ENCODE measurements around the gene IL3RA.
A peak's percentile ranks its signal among the peaks of the same experiment; 100 is the strongest.
"Not testable (repeated sequence)": the region's sequence is repeated elsewhere in the genome, so short reads cannot be mapped to it uniquely, and the experiment has no call there.

The IL3RA gene

DNA sequence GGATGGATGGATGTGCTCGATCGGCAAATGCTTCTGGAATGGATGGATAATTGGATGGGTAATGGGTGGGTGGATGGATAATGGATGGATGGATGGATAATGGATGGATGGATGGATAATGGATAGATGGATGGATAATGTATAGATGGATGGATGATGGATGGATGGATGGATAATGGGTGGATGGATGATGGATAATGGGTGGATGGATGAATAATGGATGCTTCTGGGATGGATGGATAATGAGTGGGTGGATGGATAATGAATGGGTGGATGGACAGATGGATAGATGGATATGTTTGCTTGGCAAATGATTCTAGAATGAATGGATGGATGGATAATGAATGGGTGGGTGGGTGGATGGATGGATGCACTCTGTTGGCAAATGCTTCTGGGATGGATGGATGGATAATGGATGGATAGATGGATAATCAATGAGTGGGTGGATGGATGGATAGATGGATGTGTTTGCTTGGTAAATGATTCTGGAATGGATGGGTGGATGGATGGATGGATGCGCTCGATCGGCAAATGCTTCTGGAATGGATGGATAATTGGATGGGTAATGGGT lies 59.1 kb downstream of the IL3RA start:
- FAIRE-seq (peak; percentile 84), DNase-seq (ENCODE audit: insufficient read length) (no peak)
- TF ChIP-seq TAF1 (IDR thresholded peaks at IDR 0.05; ENCODE audit: borderline replicate concordance, low read depth, low read length) (no peak), POLR2AphosphoS5 (IDR thresholded peaks at IDR 0.05; ENCODE audit: low read depth, low read length) (peak; percentile 19; the same call in 1 of the 2 replicates)

DNA sequence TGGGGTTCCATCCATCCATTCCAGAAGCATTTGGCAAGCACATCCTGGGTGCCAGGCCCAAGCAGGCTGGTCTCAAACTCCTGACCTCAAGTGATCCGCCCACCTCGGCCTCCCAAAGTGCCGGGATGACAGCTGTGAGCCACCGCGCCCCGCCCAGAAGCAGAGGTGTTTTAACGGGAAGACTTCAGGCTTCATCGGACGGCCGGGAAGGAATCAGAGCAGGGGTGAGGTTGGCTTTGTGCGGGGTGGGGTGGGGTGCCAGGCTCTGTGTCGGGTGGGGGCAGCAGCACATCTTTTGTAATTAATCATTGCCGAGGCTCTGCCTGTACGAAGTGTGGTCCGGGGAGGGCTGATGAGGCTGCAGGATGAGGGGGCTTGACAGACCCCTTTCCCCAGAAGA lies 60.4 kb downstream of the IL3RA start:
- TF ChIP-seq TAF1 (IDR thresholded peaks at IDR 0.05; ENCODE audit: borderline replicate concordance, low read depth, low read length) (no peak), POLR2AphosphoS5 (IDR thresholded peaks at IDR 0.05; ENCODE audit: low read depth, low read length) (no peak), POLR2A (IDR thresholded peaks at IDR 0.05; ENCODE audit: low read depth, low read length) (no peak)
- FAIRE-seq = no peak
- DNase-seq (ENCODE audit: insufficient read length) = no peak

DNA sequence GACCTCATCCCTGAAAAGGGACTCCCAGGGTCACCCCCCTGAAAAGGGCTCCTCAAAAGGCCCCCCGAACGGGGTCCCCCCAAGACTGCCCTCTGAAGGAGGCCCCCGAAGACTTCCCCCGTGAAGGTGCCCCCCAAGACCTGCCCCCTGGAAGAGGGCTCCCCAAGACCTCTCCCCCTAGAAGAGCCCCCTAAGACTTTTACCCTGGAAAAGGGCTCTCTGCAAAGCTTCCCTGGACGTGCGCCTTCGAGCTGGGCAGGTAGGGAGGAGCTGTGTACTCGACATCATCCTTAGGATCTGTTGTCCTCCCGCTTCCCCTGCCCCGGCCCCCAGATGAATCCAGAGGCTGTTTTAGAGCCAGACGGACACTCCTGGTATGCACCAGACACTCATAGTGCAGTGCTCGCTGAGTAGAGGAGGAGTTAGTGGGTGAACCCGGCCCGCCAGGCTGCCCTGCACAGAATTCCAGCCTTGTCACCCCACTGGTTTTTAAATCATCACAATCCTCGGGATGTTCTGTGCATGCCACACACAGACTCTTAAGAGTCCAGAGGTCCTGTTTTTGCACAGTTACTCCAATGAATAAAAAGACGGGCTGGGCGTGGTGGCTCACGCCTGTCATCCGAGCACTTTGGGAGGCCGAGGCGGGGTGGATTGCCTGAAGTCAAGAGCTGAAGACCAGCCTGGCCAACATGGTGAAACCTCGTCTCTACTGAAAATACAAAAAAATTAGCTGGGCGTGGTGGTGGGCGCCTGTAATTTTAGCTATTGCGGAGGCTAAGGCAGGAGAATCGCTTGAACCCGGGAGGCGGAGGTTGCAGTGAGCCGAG lies 61.1 kb downstream of the IL3RA start:
- FAIRE-seq (no peak), DNase-seq (ENCODE audit: insufficient read length) (no peak)
- TF ChIP-seq POLR2A (IDR thresholded peaks at IDR 0.05; ENCODE audit: low read depth, low read length) (no peak), POLR2AphosphoS5 (IDR thresholded peaks at IDR 0.05; ENCODE audit: low read depth, low read length) (no peak), TAF1 (IDR thresholded peaks at IDR 0.05; ENCODE audit: borderline replicate concordance, low read depth, low read length) (no peak)

DNA sequence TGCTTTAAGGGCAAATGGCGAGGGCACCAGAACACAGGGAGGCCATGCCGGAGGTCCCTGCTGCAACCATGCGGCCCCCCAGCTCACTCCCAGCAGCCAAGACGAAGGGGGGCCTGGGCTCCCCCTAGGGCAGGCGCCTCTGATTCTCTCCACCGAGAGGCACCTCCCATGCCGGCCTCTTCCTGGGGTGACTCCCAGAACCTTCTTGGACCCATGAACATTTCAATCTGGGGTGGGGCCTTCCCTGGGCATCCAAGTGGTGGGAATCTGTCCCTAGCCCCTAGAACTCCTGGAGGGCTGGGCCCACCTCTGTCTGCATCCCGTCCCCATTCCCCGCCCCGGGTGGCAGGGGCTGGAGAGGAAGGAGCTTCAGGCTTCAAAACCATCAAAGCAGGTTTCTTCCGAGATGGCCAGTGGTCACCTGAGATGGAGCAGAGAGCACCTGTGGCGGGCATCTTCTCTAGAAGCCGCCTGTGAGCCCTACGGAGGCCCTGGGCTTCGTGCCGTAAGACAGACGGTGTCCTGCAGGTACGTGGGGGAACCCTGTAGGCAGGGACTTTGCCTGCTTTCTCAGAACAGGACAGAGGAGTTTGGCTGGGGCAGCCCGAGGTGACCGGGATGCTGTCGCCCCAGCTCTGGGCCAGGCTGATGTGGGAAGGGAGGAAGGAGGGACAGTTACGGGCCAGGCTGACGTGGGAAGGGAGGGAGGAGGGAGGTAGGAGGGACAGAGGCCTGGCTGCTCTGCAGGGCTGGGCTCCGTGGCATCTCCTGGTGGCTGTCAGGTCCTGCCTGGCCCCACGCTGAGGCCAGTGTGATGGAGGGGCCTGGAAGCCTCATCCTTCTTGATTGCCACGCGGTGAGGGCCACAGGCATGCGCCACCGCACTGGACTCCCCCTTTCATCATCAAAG lies 62.1 kb downstream of the IL3RA start:
- FAIRE-seq (no peak), DNase-seq (ENCODE audit: insufficient read length) (no peak)
- TF ChIP-seq POLR2AphosphoS5 (IDR thresholded peaks at IDR 0.05; ENCODE audit: low read depth, low read length) (no peak), POLR2A (IDR thresholded peaks at IDR 0.05; ENCODE audit: low read depth, low read length) (peak; percentile 18; the same call in 1 of the 2 replicates)

DNA sequence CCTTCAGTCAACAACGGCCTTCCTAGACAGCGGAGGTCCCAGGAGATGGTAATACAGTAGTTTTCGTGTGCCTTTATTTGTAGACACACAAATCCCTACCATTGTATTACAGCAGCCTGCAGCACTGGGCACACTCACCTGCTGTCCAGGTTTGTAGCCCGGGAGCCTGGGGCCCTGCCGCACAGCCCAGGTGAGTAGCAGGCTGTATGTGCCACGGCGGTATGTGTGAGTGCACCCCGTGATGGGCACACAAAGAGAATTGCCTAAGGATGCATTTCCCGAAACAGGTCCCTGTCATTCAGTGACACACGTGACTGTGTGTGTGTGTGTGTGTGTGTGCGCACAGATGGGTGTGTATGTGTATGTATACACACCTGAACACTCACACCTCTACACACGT lies 63.5 kb downstream of the IL3RA start:
- no peak for DNase-seq (ENCODE audit: insufficient read length)
- TF ChIP-seq TAF1 (IDR thresholded peaks at IDR 0.05; ENCODE audit: borderline replicate concordance, low read depth, low read length) (no peak), POLR2A (IDR thresholded peaks at IDR 0.05; ENCODE audit: low read depth, low read length) (no peak), POLR2AphosphoS5 (IDR thresholded peaks at IDR 0.05; ENCODE audit: low read depth, low read length) (no peak)
- no peak for FAIRE-seq

DNA sequence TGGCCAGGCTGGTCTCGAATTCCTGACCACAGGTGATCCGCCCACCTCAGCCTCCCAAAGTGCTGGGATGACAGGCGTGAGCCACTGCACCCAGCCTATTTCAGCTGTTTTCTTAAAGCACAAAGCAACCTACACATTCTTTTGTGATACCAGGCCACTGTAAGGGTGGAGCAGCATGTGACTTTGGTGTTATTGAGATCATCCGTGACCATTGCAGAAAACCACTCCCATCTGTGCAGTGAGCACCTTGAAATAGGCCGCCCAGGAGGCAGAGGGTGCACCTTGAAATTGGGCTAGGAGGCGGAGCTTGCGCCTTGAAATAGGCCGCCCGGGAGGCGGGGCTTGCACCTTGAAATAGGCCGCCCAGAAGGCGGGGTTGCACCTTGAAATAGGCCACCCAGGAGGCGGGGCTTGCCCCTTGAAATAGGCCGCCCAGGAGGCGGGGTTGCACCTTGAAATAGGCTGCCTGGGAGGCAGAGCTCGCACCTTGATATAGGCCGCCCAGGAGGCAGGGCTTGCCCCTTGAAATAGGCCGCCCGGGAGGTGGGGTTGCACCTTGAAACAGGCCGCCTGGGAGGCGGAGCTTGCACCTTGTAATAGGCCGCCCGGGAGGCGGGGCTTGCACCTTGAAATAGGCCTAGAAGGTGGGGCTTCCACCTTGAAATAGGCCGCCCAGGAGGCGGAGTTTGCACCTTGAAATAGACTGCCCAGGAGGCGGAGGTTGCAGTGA lies 64.3 kb downstream of the IL3RA start:
- FAIRE-seq (no peak), DNase-seq (ENCODE audit: insufficient read length) (no peak)
- TF ChIP-seq POLR2A (IDR thresholded peaks at IDR 0.05; ENCODE audit: low read depth, low read length) (no peak), POLR2AphosphoS5 (IDR thresholded peaks at IDR 0.05; ENCODE audit: low read depth, low read length) (no peak), TAF1 (IDR thresholded peaks at IDR 0.05; ENCODE audit: borderline replicate concordance, low read depth, low read length) (no peak)

DNA sequence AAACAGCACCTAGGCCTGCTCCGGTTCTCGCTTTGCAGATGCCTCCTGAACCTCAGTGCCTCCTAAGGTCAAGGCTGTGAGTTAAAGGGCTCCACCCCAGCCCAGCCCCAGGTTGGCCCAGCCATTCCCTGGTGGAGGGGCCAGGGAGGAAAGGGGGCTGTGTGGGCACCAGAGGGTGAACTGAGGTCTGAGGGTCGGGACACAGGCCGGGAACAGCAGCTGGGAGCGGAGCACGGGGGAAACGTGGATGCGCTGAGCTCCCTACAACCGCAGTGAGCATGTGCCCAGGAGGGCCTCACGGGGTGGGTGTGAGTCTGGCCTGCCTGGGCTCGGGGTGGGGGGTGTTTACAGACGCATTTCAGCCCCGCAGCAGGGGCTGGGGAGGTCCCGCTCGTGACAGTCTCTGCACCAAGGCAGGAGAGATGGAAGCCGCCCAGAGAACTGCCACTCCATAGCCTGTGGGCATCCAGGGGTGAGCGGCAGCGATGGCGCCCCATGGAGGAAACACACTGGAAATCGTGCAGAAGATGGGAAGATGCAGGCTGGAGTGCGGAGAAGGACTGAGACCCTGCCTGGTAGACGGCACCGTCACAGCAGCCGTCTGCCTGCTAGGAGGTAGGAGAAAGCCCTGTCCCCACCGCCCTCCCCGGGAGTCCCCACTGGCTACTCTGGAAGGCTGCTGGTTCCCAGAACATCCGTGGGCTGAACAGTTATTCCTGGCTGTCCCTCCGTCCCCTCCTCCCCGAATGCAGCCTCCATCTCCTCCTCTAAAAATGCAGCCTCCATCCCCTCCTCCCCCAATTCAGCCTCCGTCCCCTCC lies 65.2 kb downstream of the IL3RA start:
- FAIRE-seq = no peak
- TF ChIP-seq TAF1 (IDR thresholded peaks at IDR 0.05; ENCODE audit: borderline replicate concordance, low read depth, low read length) (no peak), POLR2A (IDR thresholded peaks at IDR 0.05; ENCODE audit: low read depth, low read length) (no peak), POLR2AphosphoS5 (IDR thresholded peaks at IDR 0.05; ENCODE audit: low read depth, low read length) (no peak)
- no peak for DNase-seq (ENCODE audit: insufficient read length)

DNA sequence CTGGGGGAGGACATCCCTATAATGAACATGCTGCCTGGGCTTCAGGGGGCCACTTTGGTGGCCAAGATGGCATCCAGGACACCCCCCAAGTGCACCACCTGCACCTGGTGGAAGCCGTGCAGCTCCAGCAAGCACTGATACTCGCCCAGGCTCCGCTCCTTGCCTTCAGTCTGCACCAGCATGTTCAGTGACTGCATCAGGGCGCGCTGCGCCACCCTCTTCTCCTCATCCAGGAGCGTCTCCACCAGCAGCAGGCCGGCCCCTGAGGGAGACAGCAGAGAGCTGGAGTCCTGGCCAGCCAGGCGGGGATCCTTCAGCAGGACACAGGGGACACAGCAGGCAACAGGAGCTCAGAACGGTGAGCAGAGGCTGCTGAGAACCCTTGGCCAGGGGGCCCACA lies 66.6 kb downstream of the IL3RA start:
- no peak for TF ChIP-seq POLR2AphosphoS5 (IDR thresholded peaks at IDR 0.05; ENCODE audit: low read depth, low read length)
- TF ChIP-seq POLR2A (IDR thresholded peaks at IDR 0.05; ENCODE audit: low read depth, low read length) = no peak
- no peak for TF ChIP-seq TAF1 (IDR thresholded peaks at IDR 0.05; ENCODE audit: borderline replicate concordance, low read depth, low read length)
- DNase-seq (ENCODE audit: insufficient read length) = no peak
- no peak for FAIRE-seq

DNA sequence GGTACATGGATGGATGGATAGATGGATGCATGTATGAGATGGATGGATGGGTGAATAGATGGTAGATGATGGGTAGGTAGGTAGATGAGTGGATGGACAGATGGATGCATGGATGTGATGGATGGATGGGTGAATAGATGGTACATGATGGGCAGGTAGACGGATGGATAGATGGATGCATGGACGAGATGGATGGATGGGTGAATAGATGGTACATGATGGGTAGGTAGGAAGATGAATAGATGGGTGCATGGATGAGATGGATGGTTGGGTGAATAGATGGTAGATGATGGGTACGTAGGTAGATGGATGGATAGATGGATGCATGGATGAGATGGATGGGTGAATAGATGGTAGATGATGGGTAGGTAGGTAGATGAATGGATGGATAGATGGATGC lies 67.3 kb downstream of the IL3RA start:
- DNase-seq (ENCODE audit: insufficient read length); FAIRE-seq: not testable (repeated sequence)

DNA sequence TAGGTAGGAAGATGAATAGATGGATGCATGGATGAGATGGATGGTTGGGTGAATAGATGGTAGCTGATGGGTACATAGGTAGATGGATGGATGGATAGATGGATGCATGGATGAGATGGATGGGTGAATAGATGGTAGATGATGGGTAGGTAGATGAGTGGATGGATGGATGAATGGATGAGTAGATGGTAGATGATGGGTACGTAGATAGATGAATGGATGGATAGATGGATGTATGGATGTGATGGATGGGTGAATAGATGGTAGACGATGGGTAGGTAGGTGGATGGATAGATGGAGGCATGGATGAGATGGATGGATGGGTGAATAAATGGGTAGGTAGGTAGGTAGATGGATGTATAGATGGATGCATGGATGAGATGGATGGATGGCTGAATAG lies 69.2 kb downstream of the IL3RA start:
- not testable (repeated sequence) for DNase-seq (ENCODE audit: insufficient read length); FAIRE-seq

DNA sequence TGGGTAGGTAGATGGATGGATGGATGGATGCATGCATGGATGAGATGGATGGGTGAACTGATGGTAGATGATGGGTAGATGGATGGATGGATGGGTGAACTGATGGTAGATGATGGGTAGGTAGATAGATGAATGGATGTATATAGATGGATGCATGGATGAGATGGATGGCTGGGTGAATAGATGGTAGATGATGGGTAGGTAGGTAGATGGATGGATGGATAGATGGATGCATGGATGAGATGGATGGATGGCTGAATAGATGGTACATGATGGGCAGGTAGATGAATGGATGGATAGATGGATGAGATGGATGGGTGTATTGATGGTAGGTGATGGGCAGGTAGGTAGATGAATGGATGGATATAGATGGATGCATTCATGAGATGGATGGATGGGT lies 70.5 kb downstream of the IL3RA start:
- no peak for FAIRE-seq
- DNase-seq (ENCODE audit: insufficient read length) = no peak
- TF ChIP-seq POLR2AphosphoS5 (IDR thresholded peaks at IDR 0.05; ENCODE audit: low read depth, low read length) (no peak), TAF1 (IDR thresholded peaks at IDR 0.05; ENCODE audit: borderline replicate concordance, low read depth, low read length) (no peak), POLR2A (IDR thresholded peaks at IDR 0.05; ENCODE audit: low read depth, low read length) (no peak)

Measured in GM12892 (cell line).